WTC11 (cell line): Measurements from ENCODE around the gene SLC44A1. TPM values are rescaled to one million over a fixed set of nuclear protein-coding genes. Genes with fewer than 3 reads are reported as not detected.

Experiments
- ATAC-seq: fragments of 200-7000 bp; cut with Tn5 transposase; 2 replicates; pipeline ENCODE4 v1.10.0; 2021; ENCODE audit warnings: mild to moderate bottlenecking, moderate library complexity
- CTCF ChIA-PET: fragments of 300-600 bp; sonication (Branson Sonifier 250); formaldehyde crosslinking; loops from one replicate; lab custom pipeline; 2021; ENCODE audit warnings: antibody characterized with exemption; lab: Charles Lee
- POLR2A ChIA-PET: fragments of 350-600 bp; sonication (Branson Sonifier 250); formaldehyde crosslinking; loops from one replicate; lab custom pipeline; 2021; ENCODE audit warnings: antibody characterized with exemption; lab: Charles Lee
- DNase-seq: peaks from one replicate; pipeline ENCODE4 v3.0.0; 2021; ENCODE audit warnings: low spot score
- H3K27ac Mint-ChIP-seq: 2 replicates; pipeline ENCODE4 v1.8.0; 2021; ENCODE audit warnings: mixed read lengths
- H3K27me3 Mint-ChIP-seq: 2 replicates; pipeline ENCODE4 v1.8.0; 2021; ENCODE audit warnings: low read depth, mild to moderate bottlenecking, moderate library complexity, mixed read lengths
- H3K36me3 Mint-ChIP-seq: 2 replicates; pipeline ENCODE4 v1.8.0; 2021; ENCODE audit warnings: mixed read lengths
- H3K4me1 Mint-ChIP-seq: 2 replicates; pipeline ENCODE4 v1.8.0; 2022; ENCODE audit warnings: mixed read lengths
- H3K4me3 Mint-ChIP-seq: 2 replicates; pipeline ENCODE4 v1.8.0; 2021; ENCODE audit warnings: mild to moderate bottlenecking, moderate library complexity, mixed read lengths
- H3K9me3 Mint-ChIP-seq: 2 replicates; pipeline ENCODE4 v1.8.0; 2021; ENCODE audit warnings: mixed read lengths
- ARID4B ChIP-seq: sonication (generic); formaldehyde crosslinking; IDR thresholded peaks from 2 replicates; pipeline ENCODE4 v1.8.0; 2023; ENCODE audit warnings: missing genetic modification reagents, mild to moderate bottlenecking, borderline replicate concordance
- ATF2 ChIP-seq: sonication (generic); formaldehyde crosslinking; IDR thresholded peaks from 2 replicates; pipeline ENCODE4 v1.8.1; 2022; ENCODE audit warnings: low read depth, missing genetic modification reagents, borderline replicate concordance
- CTCF ChIP-seq: fragments of 200-600 bp; IDR thresholded peaks from 2 replicates; pipeline ENCODE4 v1.8.0; 2022; ENCODE audit warnings: antibody characterized with exemption
- E2F4 ChIP-seq: sonication (generic); formaldehyde crosslinking; IDR thresholded peaks from 2 replicates; pipeline ENCODE4 v1.8.1; 2022; ENCODE audit warnings: low read depth, mild to moderate bottlenecking, moderate library complexity, missing genetic modification reagents, borderline replicate concordance
- ESRRA ChIP-seq: sonication (generic); formaldehyde crosslinking; IDR thresholded peaks from 2 replicates; pipeline ENCODE4 v1.8.1; 2022; ENCODE audit warnings: mild to moderate bottlenecking, missing genetic modification reagents, borderline replicate concordance
- FOXP1 ChIP-seq: sonication (generic); formaldehyde crosslinking; IDR thresholded peaks from 2 replicates; pipeline ENCODE4 v1.8.0; 2022; ENCODE audit warnings: missing genetic modification reagents, mild to moderate bottlenecking, moderate library complexity, borderline replicate concordance
- GRHL2 ChIP-seq: fragments of 250-450 bp; sonication (Bioruptor Pico); IDR thresholded peaks from 2 replicates; pipeline ENCODE4 v1.8.0; 2022; ENCODE audit warnings: mild to moderate bottlenecking, moderate library complexity; ENCODE audit not compliant: insufficient replicate concordance, severe bottlenecking
- HMGXB4 ChIP-seq: sonication (generic); formaldehyde crosslinking; IDR thresholded peaks from 2 replicates; pipeline ENCODE4 v1.8.1; 2023; ENCODE audit warnings: mild to moderate bottlenecking, moderate library complexity, missing genetic modification reagents
- IRF2 ChIP-seq: sonication (generic); formaldehyde crosslinking; IDR thresholded peaks from 2 replicates; pipeline ENCODE4 v1.8.0; 2022; ENCODE audit warnings: low read depth, missing genetic modification reagents, borderline replicate concordance
- OVOL2 ChIP-seq: fragments of 250-450 bp; sonication (Bioruptor Pico); IDR thresholded peaks from 2 replicates; pipeline ENCODE4 v1.9.0; 2021; ENCODE audit warnings: mild to moderate bottlenecking, borderline replicate concordance
- PRDM15 ChIP-seq: sonication (generic); formaldehyde crosslinking; IDR thresholded peaks from 2 replicates; pipeline ENCODE4 v1.8.0; 2022; ENCODE audit warnings: missing genetic modification reagents
- RELA ChIP-seq: sonication (generic); formaldehyde crosslinking; IDR thresholded peaks from 2 replicates; pipeline ENCODE4 v1.8.1; 2022; ENCODE audit warnings: missing genetic modification reagents, mild to moderate bottlenecking, borderline replicate concordance
- TEAD1 ChIP-seq: sonication (generic); formaldehyde crosslinking; IDR thresholded peaks from 2 replicates; pipeline ENCODE4 v1.8.0; 2022; ENCODE audit warnings: mild to moderate bottlenecking, missing genetic modification reagents
- TP53 ChIP-seq: sonication (generic); formaldehyde crosslinking; IDR thresholded peaks from 2 replicates; pipeline ENCODE4 v1.8.1; 2023; ENCODE audit warnings: mild to moderate bottlenecking, missing genetic modification reagents
- ZBTB21 ChIP-seq: sonication (generic); formaldehyde crosslinking; IDR thresholded peaks from 2 replicates; pipeline ENCODE4 v1.8.1; 2023; ENCODE audit warnings: mild to moderate bottlenecking, missing genetic modification reagents, borderline replicate concordance
- ZNF232 ChIP-seq: sonication (generic); formaldehyde crosslinking; IDR thresholded peaks from 2 replicates; pipeline ENCODE4 v1.8.0; 2022; ENCODE audit warnings: mild to moderate bottlenecking, missing genetic modification reagents
- ZNF416 ChIP-seq: fragments of 250-450 bp; sonication (Bioruptor Pico); IDR thresholded peaks from 2 replicates; pipeline ENCODE4 v1.9.0; 2021; ENCODE audit warnings: mild to moderate bottlenecking, inconsistent platforms
- ZNF425 ChIP-seq: fragments of 250-450 bp; sonication (Bioruptor Pico); conservative IDR thresholded peaks from 2 replicates; pipeline ENCODE4 v1.9.0; 2021; ENCODE audit warnings: mild to moderate bottlenecking
- ZNF671 ChIP-seq: fragments of 250-450 bp; sonication (Bioruptor Pico); IDR thresholded peaks from 2 replicates; pipeline ENCODE4 v1.8.0; 2021; ENCODE audit warnings: mild to moderate bottlenecking
- total RNA-seq: library from RNA; stranded (reverse); gene quantifications from 3 replicates; pipeline ENCODE4 v1.2.3, GENCODE V29; 2021

The SLC44A1 gene
- total RNA-seq, 1 experiment from 2014 or later: 48.9 TPM

- ATAC-seq: peak; percentile 62
- Mint-ChIP-seq H3K27me3 (no peaks in the 10 kb centered on the region), H3K27ac (peak overlapping the region; percentile 76), H3K4me1 (peaks cover 45% of the 10 kb centered on the region), H3K9me3 (no peaks in the 10 kb centered on the region), H3K4me3 (no peak overlapping the region), H3K36me3 (no peaks in the 10 kb centered on the region)
- POLR2A ChIA-PET: interaction anchor here (0.9 to 1.7 kb wide), 2 partner anchors 9 to 10 kb away, joined by 4 to 7 read pairs; partner anchors contain the start of gene SLC44A1
- TF ChIP-seq ESRRA (CRISPR knock-in tag): no peak
- no peak for TF ChIP-seq OVOL2
- no peak for TF ChIP-seq ZNF425 (CRISPR knock-in tag)
- TF ChIP-seq FOXP1: no peak
- TF ChIP-seq GRHL2 (CRISPR knock-in tag): no peak
- no peak for TF ChIP-seq RELA (CRISPR knock-in tag)
- TF ChIP-seq ZNF671 (CRISPR knock-in tag): no peak
- no peak for TF ChIP-seq CTCF
- TF ChIP-seq ATF2 (CRISPR knock-in tag): no peak
- no peak for TF ChIP-seq E2F4 (CRISPR knock-in tag)
- no peak for TF ChIP-seq TP53 (CRISPR knock-in tag)
- TF ChIP-seq PRDM15 (CRISPR knock-in tag): no peak
- TF ChIP-seq ZNF416 (CRISPR knock-in tag): no peak
- TF ChIP-seq TEAD1: no peak
- TF ChIP-seq IRF2: no peak
- no peak for TF ChIP-seq ARID4B
- no peak for TF ChIP-seq ZBTB21
- no peak for TF ChIP-seq ZNF232 (CRISPR knock-in tag)
- no peak for TF ChIP-seq HMGXB4 (CRISPR knock-in tag)
- TF ChIP-seq, all 79 proteins: peak for 0
- no peak for DNase-seq
- CTCF ChIA-PET: interaction anchor here (0.9 to 1.4 kb wide), 4 partner anchors 9 to 162 kb away, joined by 3 read pairs; no protein-coding TSS in a partner anchor
Observed at GRCh38 chr9:105254226-105254625, 9.8 kb downstream of the SLC44A1 start.
